Left ventricle myocardium inferior (tissue), 1 donor: ENCODE data around the gene DOK3. TPM values are rescaled to one million over a fixed set of nuclear protein-coding genes. Genes with fewer than 3 reads are reported as not detected.
A peak's percentile ranks its signal among the peaks of the same experiment; 100 is the strongest.

Experiments
- DNase-seq: peaks from one replicate; pipeline ENCODE4 v3.0.0-alpha.2; 2020
- H3K27ac ChIP-seq: fragments of 200-600 bp; replicated peaks from 2 replicates; pipeline ENCODE4 v1.8.0; 2021
- H3K27me3 ChIP-seq: fragments of 200-600 bp; 2 replicates; pipeline ENCODE4 v1.8.0; 2021; ENCODE audit warnings: low read depth
- H3K36me3 ChIP-seq: fragments of 200-600 bp; 2 replicates; pipeline ENCODE4 v1.8.0; 2021
- H3K4me1 ChIP-seq: fragments of 200-600 bp; 2 replicates; pipeline ENCODE4 v1.8.0; 2021
- H3K4me3 ChIP-seq: fragments of 200-600 bp; 2 replicates; pipeline ENCODE4 v1.8.0; 2021; ENCODE audit warnings: mild to moderate bottlenecking, moderate library complexity
- H3K9me3 ChIP-seq: fragments of 200-600 bp; replicated peaks from 2 replicates; pipeline ENCODE4 v1.8.0; 2021
- CTCF ChIP-seq: fragments of 200-600 bp; IDR thresholded peaks from 2 replicates; pipeline ENCODE4 v1.8.0; 2021; ENCODE audit warnings: antibody characterized with exemption, mild to moderate bottlenecking, borderline replicate concordance
- intact Hi-C: fragments of 100-400 bp; cut with micrococcal nuclease; formaldehyde crosslinking; loops from one replicate; pipeline ENCODE4 v1.11.0; 2022
- total RNA-seq: library from RNA; stranded (reverse); fragmentation: NEBNext Ultra II Directional; extraction: Animal tissue kit (Norgen Biotek cat#: 25700); gene quantifications from one replicate; pipeline ENCODE4 v1.2.1, GENCODE V29; 2021
- donor health status: DM: no; HTN: yes; CAD: no; lungs with severe emphysema.

The DOK3 gene
- total RNA-seq, 1 donor from 2014 or later = 3.3 TPM

- no peak for TF ChIP-seq CTCF
- intact Hi-C loops = no loop called here
- H3K9me3 ChIP-seq = no peaks in the 10 kb centered on the region
- DNase-seq = no peak
- H3K4me3 ChIP-seq = no peak overlapping the region
- H3K27me3 ChIP-seq = no peaks in the 10 kb centered on the region
- no peak overlapping the region for H3K27ac ChIP-seq
- H3K4me1 ChIP-seq = peaks cover 25% of the 10 kb centered on the region
- H3K36me3 ChIP-seq = peaks cover 50% of the 10 kb centered on the region
These were observed 984 bp upstream of the DOK3 start for GRCh38 chr5:177510567-177511053.

GRCh38 chr5:177509991-177510566, 453 bp upstream of the DOK3 start:
- Histone ChIP-seq H3K27me3 (no peaks in the 10 kb centered on the region), H3K36me3 (peaks cover 45% of the 10 kb centered on the region), H3K9me3 (no peaks in the 10 kb centered on the region), H3K27ac (peak overlapping the region; percentile 56), H3K4me3 (no peak overlapping the region), H3K4me1 (peaks cover 20% of the 10 kb centered on the region)
- TF ChIP-seq CTCF = no peak
- intact Hi-C loops = no loop called here
- DNase-seq = no peak

- DNase-seq = no peak
- Histone ChIP-seq H3K27ac (peak overlapping the region; percentile 56), H3K4me3 (peak overlapping the region; percentile 54), H3K4me1 (peaks cover 11% of the 10 kb centered on the region), H3K36me3 (peaks cover 32% of the 10 kb centered on the region), H3K9me3 (no peaks in the 10 kb centered on the region), H3K27me3 (no peaks in the 10 kb centered on the region)
- intact Hi-C loops = no loop called here
- TF ChIP-seq CTCF = no peak
These were observed 789 bp downstream of the DOK3 start for GRCh38 chr5:177508837-177509236.

GRCh38 chr5:177508221-177508611, 1.4 kb downstream of the DOK3 start:
- Histone ChIP-seq H3K27ac (no peak overlapping the region), H3K9me3 (no peaks in the 10 kb centered on the region), H3K36me3 (peaks cover 26% of the 10 kb centered on the region), H3K4me3 (peak overlapping the region; percentile 54), H3K4me1 (peaks cover 11% of the 10 kb centered on the region), H3K27me3 (no peaks in the 10 kb centered on the region)
- TF ChIP-seq CTCF = no peak
- intact Hi-C loops = no loop called here
- no peak for DNase-seq

GRCh38 chr5:177507596-177508220, 1.9 kb downstream of the DOK3 start:
- TF ChIP-seq CTCF = no peak
- H3K9me3 ChIP-seq = no peaks in the 10 kb centered on the region
- peak overlapping the region; percentile 54 for H3K4me3 ChIP-seq
- intact Hi-C loops = no loop called here
- no peaks in the 10 kb centered on the region for H3K27me3 ChIP-seq
- peaks cover 11% of the 10 kb centered on the region for H3K4me1 ChIP-seq
- peaks cover 21% of the 10 kb centered on the region for H3K36me3 ChIP-seq
- no peak for DNase-seq
- H3K27ac ChIP-seq = no peak overlapping the region
